Fibroblast of villous mesenchyme (primary cell): Measurements from ENCODE around the gene GLI1. TPM values are rescaled to one million over a fixed set of nuclear protein-coding genes. Genes with fewer than 3 reads are reported as not detected.

ENCODE experiments used
- small RNA-seq: library from RNA; depleted of rRNA; stranded (forward); fragments of <200 nt; gene quantifications from one replicate; pipeline ENCODE3, GENCODE V24; 2012
- total RNA-seq: library from RNA; depleted of rRNA; stranded (reverse); fragments of >200 nt; gene quantifications from 2 replicates; pipeline ENCODE4 v1.2.3, GENCODE V29; 2012

GLI1 gene
- total RNA-seq, 1 donor, result 0.86 TPM

Small RNA genes within 50 kb of the gene (small RNA-seq; reads per million reads assigned to genes)
- gene MIR616, result not detected
- gene RNU6-879P, result not detected

Other genes with a start within 250 kb of the GLI1 start
- 1.3 and 1.6 TPM in 2 replicates for gene NXPH4, start 243.0 kb upstream of the GLI1 start, total RNA-seq
- gene SHMT2, start 230.1 kb upstream of the GLI1 start, total RNA-seq, result 199 and 316 TPM in 2 replicates
- gene STAC3, start 208.6 kb upstream of the GLI1 start, total RNA-seq, result 0.32 and 1.3 TPM in 2 replicates
- 16.8 and 19.0 TPM in 2 replicates for gene R3HDM2, start 28.7 kb upstream of the GLI1 start, total RNA-seq
- under 0.01 TPM in 1 of 2 replicates, not detected in the other for gene INHBC, start 25.0 kb upstream of the GLI1 start, total RNA-seq
- gene INHBE, start 4.5 kb upstream of the GLI1 start, total RNA-seq, result 1.7 and 4.5 TPM in 2 replicates
- under 0.01 TPM in 2 replicates for gene ARHGAP9, start 20.1 kb downstream of the GLI1 start, total RNA-seq
- 158 and 244 TPM in 2 replicates for gene MARS1, start 28.3 kb downstream of the GLI1 start, total RNA-seq
- 18.1 and 56.7 TPM in 2 replicates for gene DDIT3, start 60.7 kb downstream of the GLI1 start, total RNA-seq
- gene MBD6, start 63.0 kb downstream of the GLI1 start, total RNA-seq, result 4.8 and 6.9 TPM in 2 replicates
- 111 and 120 TPM in 2 replicates for gene DCTN2, start 87.4 kb downstream of the GLI1 start, total RNA-seq
- gene KIF5A, start 90.3 kb downstream of the GLI1 start, total RNA-seq, result 0.86 and 1.3 TPM in 2 replicates
- 21.3 and 33.2 TPM in 2 replicates for gene PIP4K2C, start 131.4 kb downstream of the GLI1 start, total RNA-seq
- 19.0 and 22.9 TPM in 2 replicates for gene DTX3, start 145.0 kb downstream of the GLI1 start, total RNA-seq
- 28.0 and 48.4 TPM in 2 replicates for gene ARHGEF25, start 151.7 kb downstream of the GLI1 start, total RNA-seq
- 3.0 and 5.2 TPM in 2 replicates for gene B4GALNT1, start 173.4 kb downstream of the GLI1 start, total RNA-seq
- gene OS9, start 234.3 kb downstream of the GLI1 start, total RNA-seq, result 95.3 and 98.0 TPM in 2 replicates